EL (cell line): ENCODE measurements around the gene HIP1.
"Not testable (repeated sequence)": the region's sequence is repeated elsewhere in the genome, so short reads cannot be mapped to it uniquely, and the experiment has no call there.

Source experiments
- DNase-seq: peaks from one replicate; pipeline ENCODE4 v3.0.0-alpha.2; 2016

Gene HIP1

GRCh38 chr7:75608451-75609122 is 130.2 kb downstream of the HIP1 start:
- DNase-seq: no peak

GRCh38 chr7:75604408-75604807 is 134.3 kb downstream of the HIP1 start:
- DNase-seq: no peak

DNA sequence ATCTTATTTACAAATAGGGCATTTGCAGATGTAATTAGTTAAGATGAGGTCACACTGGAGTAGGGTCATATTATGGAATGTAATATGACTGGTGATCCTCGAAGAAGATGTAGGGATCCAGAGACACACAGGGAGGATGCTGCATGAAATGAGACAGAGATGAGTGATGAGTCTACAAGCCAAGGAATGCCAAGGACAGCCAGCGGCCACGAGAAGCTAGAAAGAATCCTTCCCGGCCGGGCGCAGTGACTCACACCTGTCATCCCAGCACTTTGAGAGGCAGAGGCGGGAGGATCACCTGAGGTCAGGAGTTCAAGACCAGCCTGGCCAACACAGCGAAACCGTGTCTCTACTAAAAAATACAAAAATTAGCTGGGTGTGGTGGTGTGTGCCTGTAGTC is 135.9 kb downstream of the HIP1 start:
- DNase-seq: peak; percentile 16

- no peak for DNase-seq
Observed at GRCh38 chr7:75601539-75601938, 137.2 kb downstream of the HIP1 start.

DNA sequence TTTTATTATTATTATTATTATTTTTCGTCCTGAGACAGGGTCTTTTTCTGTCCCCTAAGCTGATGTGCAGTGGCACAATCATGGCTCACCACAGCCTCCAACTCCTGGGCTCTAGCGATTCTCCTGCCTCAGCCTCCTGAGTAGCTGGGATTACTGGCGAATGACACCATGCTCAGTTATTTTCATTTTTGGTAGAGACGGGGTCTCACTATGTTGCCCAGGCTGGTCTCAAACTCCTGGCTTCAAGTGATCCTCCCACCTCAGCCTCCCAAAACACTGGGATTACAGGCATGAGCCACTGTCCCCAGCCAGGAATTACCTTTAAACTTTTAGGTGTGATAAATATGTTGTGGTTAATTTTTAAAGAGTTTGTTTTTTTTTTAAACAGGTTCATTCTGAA is 138.0 kb downstream of the HIP1 start:
- DNase-seq: not testable (repeated sequence)

DNA sequence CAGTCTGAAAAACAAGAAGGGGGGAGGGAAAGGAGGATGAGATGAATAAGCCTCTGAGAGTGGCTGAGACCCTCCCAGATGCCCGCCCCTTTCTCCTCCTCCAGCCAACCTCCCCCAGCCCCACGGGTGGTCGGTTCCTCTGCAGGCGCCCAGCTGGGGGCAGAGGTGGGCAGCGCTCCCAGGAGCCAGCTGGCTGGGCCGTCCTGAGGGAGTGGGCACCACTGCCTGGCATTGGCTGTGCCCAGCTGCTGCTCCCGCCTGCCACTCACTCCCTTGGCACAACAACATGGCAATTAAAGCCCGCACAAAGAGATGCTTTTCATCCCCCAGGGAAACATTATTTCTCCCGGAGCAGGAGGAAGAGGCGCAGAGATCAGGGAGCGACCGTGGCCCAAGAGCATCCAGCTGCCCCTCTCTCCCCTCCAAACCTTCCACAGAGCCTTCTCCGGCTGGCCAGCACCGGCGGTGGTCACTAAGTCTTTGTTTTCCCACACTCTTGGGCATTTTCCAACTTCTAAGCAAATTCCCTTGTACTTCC is 139.4 kb downstream of the HIP1 start:
- no peak for DNase-seq

GRCh38 chr7:75596727-75597614 is 141.8 kb downstream of the HIP1 start:
- peak; percentile 60 for DNase-seq

DNA sequence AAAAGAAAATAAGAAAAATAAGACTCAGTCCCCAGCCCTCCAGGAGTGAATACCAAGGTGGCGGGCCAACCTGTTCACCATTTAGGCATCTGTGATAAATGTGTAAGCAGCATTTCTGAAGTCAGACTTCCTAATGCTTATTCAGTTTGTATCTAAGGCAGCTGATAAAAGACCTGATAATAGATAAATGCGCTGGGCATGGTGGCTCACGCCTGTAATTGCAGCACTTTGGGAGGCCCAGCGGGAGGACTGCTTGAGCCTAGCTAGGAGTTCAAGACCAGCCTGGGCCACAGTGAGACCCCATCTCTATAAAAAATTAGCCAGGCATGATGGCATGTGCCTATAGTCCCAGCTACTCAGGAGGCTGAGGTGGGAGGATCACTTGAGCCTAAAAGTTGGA is 143.0 kb downstream of the HIP1 start:
- DNase-seq: no peak

- DNase-seq: not testable (repeated sequence)
Observed at GRCh38 chr7:75593500-75594184, 145.1 kb downstream of the HIP1 start.

- DNase-seq: no peak
Observed at GRCh38 chr7:75591467-75592255, 147.1 kb downstream of the HIP1 start.

- DNase-seq: no peak
Observed at GRCh38 chr7:75590373-75591005, 148.3 kb downstream of the HIP1 start.

GRCh38 chr7:75584354-75584753 is 154.4 kb downstream of the HIP1 start:
- no peak for DNase-seq

DNA sequence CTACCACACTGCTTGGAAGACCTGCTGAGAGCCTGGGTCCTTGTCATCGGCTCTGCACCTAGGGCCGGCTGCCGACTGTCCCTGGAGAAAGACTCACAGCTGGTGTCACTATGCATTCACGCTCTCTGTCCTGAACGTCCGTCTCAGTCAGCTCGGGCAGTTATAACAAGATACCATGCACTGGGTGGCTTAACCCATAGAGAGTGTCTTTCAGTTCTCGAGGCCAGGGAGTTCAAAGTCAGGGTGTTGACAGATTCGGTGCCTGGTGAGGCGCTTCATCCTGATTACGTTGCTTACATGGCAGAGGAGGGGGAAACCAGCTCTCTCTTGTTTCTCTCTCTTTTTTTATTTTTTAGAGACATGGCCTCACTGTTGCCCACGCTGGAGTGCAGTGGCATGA is 155.5 kb downstream of the HIP1 start:
- DNase-seq: no peak

DNA sequence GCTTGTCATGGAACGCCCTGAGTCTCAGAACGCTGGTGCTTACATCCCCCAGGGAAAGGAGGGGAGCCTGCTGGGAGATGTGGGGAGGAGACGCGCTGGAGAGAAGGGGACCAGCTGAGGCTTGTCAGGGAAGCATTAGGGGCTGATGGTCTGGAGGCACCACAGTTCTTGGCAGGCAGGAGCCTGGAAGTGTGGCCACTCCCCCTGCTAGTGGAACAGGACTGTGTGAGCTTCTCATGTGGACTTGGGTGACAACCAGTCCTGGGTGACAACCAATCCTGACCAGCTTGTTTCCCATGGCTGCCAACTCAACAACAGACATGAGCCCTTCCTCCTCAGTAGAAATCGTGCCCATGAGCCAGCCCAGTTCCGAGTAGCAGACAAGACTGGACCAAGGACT is 158.8 kb downstream of the HIP1 start:
- DNase-seq: no peak

DNA sequence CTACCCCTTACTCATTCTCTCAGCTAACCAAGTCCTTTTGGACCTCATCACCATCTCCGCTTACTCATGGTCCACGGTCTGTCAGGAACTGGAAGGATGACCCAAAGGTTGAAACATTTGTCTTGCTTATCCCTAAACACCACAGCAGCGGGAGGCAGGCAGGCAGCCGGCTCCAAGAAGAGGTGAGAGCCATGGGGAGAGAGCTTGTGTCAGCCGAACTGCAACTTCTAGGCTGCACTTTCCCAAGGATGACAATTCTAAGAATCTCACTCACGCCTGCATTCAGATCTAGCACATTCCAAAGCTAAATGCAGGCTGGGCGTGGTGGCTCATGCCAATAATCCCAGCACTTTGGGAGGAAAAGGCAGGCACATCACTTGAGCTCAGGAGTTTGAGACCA is 160.7 kb downstream of the HIP1 start:
- DNase-seq: no peak

GRCh38 chr7:75575488-75576121 is 163.1 kb downstream of the HIP1 start:
- no peak for DNase-seq

DNA sequence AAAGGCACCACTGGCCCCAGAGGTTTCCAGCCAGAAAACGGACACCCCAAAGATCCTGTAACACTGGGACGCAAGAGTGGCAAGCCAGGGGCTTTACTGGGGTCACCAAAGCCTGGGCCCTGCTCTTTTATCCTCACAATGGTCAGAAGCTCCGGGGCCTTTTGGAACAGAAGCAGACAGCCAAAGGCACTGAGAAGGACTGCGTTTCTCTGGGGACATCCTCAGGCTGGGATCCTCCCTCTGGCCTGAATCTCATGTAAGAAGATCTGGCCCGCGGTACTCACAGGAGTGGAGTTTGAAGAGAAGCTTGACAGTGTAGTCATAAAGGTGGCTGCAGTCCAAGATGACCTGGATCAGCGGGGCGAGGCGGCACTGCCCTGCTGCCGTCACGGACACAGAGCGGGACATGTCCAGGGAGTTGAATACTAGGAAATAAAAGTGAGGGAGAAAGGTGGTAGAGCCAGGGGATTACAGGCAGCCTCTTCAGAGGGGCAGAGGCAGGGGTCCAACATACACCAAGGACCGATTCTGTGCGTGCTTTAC is 165.2 kb downstream of the HIP1 start:
- DNase-seq: no peak

DNA sequence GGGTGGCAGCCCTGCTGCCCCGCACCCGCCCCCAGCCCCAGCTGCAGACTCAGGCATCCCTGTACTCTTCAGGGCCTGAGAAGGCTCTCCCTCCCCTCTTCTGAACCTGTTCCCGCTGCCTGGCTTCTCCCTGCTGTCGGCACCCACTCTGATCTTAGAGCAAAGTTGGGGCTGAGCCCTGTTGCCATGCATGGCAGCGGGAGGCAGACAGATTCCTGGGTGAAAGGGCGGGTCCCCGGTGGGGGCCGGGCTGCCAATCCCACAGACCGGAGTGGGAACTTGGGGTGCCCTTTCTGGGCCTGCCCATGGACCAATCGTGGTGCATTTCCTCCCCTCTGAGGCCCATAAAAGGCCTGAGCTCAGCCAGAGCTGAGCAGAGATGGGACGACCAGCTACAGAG is 165.9 kb downstream of the HIP1 start:
- no peak for DNase-seq

- no peak for DNase-seq
Observed at GRCh38 chr7:75572396-75572795, 166.3 kb downstream of the HIP1 start.

DNA sequence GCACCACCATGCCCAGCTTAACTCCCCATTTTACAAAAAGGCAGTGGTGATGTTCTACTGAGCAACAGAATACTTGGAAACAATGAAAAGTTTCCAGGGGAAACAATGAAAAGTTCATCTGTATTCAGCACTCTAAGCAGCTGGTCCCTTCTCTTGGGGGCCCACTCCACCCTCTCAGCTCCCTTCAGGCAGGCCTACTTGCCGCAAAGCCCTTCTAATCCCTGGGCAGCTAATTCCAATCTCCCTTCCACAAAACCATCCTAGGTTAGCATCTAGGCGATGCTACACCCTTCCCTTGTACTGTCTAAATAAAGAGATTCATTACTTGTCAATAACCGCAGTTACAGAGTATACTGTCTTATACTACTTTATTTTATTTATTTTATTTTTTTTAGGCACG is 167.5 kb downstream of the HIP1 start:
- DNase-seq: no peak

DNA sequence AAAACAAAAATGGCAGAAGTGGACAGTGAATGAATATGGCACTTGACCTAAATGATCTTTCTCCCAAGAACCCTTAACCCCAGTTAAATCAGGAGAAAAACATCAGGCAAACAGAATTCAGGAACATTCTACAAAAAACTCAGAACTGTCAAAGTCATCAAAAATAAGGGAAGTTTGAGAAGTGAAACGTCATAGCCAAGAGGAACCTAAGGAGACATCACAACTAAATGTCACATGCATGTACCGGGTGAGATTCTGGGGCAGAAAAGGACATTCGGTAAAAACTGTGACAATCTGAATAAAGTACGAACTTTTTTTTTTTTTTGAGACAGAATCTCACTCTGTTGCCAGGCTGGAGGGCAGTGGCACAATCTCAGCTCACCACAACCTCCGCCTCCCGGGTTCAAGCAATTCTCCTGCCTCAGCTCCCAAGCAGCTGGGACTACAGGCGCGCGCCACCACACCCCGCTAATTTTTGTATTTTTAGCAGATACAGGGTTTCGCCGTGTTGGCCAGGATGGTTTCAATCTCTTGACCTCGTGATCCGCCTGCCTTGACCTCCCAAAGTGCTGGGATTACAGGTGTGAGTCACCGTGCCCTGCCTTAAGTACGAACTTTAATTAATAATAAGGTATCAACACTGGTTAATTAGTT is 169.0 kb downstream of the HIP1 start:
- not testable (repeated sequence) for DNase-seq
